Subcutaneous adipose tissue (tissue), 4 donors: Measurements from ENCODE around the gene IGF2BP2. TPM values are rescaled to one million over a fixed set of nuclear protein-coding genes. Genes with fewer than 3 reads are reported as not detected.

Experiments used
- CTCF ChIP-seq: fragments of 450-650 bp; IDR thresholded peaks from one replicate; pipeline ENCODE4 v1.5.1; 2016; ENCODE audit warnings: low read depth, mild to moderate bottlenecking, control low read depth, antibody characterized with exemption, moderate library complexity
- total RNA-seq, 4 donors: library from RNA; depleted of rRNA; stranded (reverse); fragments of >200 nt; gene quantifications; one replicate each; pipeline ENCODE4 v1.1.0, GENCODE V29; 2016

IGF2BP2 gene
- total RNA-seq, 4 donors from 2014 or later, result 11.3 to 30.0 (median 26.9) TPM

- no peak for TF ChIP-seq CTCF
Observed at GRCh38 chr3:185746470-185746869, 78.4 kb downstream of the IGF2BP2 start.

GRCh38 chr3:185744997-185745843 is 79.6 kb downstream of the IGF2BP2 start:
- TF ChIP-seq CTCF, result no peak

GRCh38 chr3:185741586-185741985 is 83.3 kb downstream of the IGF2BP2 start:
- no peak for TF ChIP-seq CTCF

GRCh38 chr3:185740133-185740532 is 84.7 kb downstream of the IGF2BP2 start:
- TF ChIP-seq CTCF, result no peak

- no peak for TF ChIP-seq CTCF
Observed at GRCh38 chr3:185739264-185739701, 85.6 kb downstream of the IGF2BP2 start.

GRCh38 chr3:185737740-185738680 is 86.8 kb downstream of the IGF2BP2 start:
- TF ChIP-seq CTCF, result no peak

GRCh38 chr3:185737020-185737419 is 87.8 kb downstream of the IGF2BP2 start:
- no peak for TF ChIP-seq CTCF
